Stimulated activated naive CD8-positive, alpha-beta T cell treated with anti-CD3 and anti-CD28 coated beads, Interleukin-15, Interleukin-2, amounts not matched to agents 100 ng/mL and 50 ng/mL, for 24 hours (primary cell): Measurements from ENCODE around the gene TNRC6A.
"Not testable (repeated sequence)": the region's sequence is repeated elsewhere in the genome, so short reads cannot be mapped to it uniquely, and the experiment has no call there.

ENCODE experiments used
- H3K27ac Mint-ChIP-seq: one replicate; pipeline ENCODE4 v1.8.0; 2021; ENCODE audit warnings: mild to moderate bottlenecking, mixed read lengths
- H3K27me3 Mint-ChIP-seq: one replicate; pipeline ENCODE4 v1.8.0; 2021; ENCODE audit warnings: mixed read lengths
- H3K36me3 Mint-ChIP-seq: one replicate; pipeline ENCODE4 v1.8.0; 2021; ENCODE audit warnings: low read depth, mixed read lengths
- H3K4me1 Mint-ChIP-seq: one replicate; pipeline ENCODE4 v1.8.0; 2021; ENCODE audit warnings: low read depth, mixed read lengths
- H3K4me3 Mint-ChIP-seq: one replicate; pipeline ENCODE4 v1.8.0; 2021; ENCODE audit warnings: mild to moderate bottlenecking, mixed read lengths
- H3K9me3 Mint-ChIP-seq: one replicate; pipeline ENCODE4 v1.8.0; 2021; ENCODE audit warnings: mixed read lengths

Gene TNRC6A

DNA sequence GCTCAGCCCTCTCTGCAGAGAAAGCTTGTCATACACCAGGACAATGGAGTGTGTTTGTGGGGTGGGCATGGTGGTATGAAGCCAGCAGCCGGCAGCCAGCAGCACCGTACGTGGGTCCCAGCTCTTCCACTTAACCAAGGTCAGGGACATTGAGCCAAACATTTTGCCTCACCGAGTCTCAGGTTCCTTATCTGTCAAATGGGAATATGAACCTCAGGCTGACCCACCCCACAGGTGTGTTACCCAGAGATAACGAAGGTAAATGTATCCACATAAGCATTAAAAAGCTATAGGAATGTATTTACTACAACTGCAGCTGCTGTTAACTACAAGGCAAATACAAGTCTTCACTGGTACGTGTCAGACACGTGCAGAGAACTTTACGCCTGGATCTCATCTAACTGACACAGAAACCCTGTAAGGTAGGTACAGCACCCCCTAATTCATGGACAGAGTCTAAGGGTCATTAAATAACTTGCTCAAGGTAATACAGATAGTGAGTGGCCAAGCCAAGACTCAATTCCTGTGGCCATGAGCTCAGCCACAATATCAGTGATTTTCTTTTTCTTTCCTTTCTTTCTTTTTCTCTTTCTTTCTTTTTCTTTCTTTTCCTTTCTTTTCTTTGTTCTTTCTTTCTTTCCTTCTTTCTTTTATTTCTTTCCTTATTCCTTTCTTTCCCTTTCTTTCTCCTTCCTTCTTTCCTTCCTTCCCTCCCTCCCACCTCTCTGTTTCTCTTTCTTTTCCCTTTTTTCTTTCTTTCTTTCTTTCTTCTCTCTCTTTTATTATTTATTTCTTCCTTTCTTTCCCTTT, 117.3 kb downstream of the TNRC6A start:
- no peak overlapping the region for H3K4me3 Mint-ChIP-seq
- peaks cover 10% of the 10 kb centered on the region for H3K4me1 Mint-ChIP-seq
- H3K27me3 Mint-ChIP-seq, result no peaks in the 10 kb centered on the region
- H3K36me3 Mint-ChIP-seq, result no peaks in the 10 kb centered on the region
- no peaks in the 10 kb centered on the region for H3K9me3 Mint-ChIP-seq
- no peak overlapping the region for H3K27ac Mint-ChIP-seq

DNA sequence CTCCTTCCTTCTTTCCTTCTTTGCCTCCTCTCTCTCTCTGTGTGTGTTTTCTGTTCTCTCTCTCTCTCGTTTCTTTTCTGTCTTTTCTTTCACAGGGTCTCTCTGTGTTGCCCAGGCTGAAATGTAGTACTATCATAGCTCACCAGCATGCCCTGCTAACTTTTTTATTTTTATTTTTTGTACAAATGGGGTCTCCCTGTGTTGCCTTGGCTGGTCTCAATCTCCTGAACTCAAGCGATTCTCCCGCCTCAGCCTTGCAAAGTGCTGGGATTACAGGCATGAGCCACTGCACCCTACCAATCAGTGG, 117.9 kb downstream of the TNRC6A start:
- Mint-ChIP-seq H3K4me1 (peaks cover 13% of the 10 kb centered on the region), H3K4me3 (no peak overlapping the region), H3K27me3 (no peaks in the 10 kb centered on the region), H3K36me3 (no peaks in the 10 kb centered on the region), H3K27ac (no peak overlapping the region), H3K9me3 (no peaks in the 10 kb centered on the region)

DNA sequence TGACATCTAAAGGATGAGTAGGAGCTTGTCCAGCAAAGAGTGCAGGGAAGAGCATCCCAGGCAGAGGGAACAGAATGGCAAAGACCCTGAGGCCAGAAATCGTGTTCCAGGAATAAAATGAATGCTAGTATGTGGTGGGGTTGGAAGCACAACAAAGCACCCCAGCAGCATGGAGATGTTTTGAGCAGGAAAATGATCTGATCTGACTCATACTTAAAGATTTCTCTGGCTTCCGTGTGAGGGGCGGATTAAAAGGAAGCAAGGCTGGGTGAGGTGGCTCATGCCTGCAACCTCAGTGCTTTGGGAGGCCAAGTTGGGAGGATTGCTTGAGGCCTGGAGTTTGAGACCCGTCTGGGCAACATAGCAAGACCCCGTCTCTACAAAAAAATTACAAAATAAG, 118.6 kb downstream of the TNRC6A start:
- no peaks in the 10 kb centered on the region for H3K27me3 Mint-ChIP-seq
- H3K4me1 Mint-ChIP-seq, result peaks cover 13% of the 10 kb centered on the region

DNA sequence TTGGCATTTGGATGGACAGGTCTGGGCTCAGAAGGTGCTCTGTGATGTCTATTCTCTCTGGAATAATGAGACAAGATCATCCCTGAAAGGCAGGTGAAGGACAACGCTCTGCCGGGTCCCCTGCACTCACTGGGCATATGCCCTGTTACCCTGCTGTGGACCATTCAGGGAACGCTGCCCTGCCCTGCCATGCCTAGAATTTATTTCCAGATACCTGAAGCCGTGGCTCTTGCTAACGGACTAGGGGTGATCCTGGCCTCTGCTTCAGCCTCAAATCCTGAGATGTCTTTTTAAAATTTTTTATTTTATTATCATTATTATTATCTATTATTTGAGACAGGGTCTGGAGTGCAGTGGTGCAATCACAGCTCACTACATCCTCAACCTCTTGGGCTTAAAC, 120.2 kb downstream of the TNRC6A start:
- H3K27ac Mint-ChIP-seq, result no peak overlapping the region
- peaks cover 13% of the 10 kb centered on the region for H3K4me1 Mint-ChIP-seq
- no peaks in the 10 kb centered on the region for H3K9me3 Mint-ChIP-seq
- H3K36me3 Mint-ChIP-seq, result no peaks in the 10 kb centered on the region
- no peak overlapping the region for H3K4me3 Mint-ChIP-seq
- no peaks in the 10 kb centered on the region for H3K27me3 Mint-ChIP-seq

More for the DNA sequence above, 118.6 kb downstream of the TNRC6A start:
- no peak overlapping the region for H3K4me3 Mint-ChIP-seq
- H3K9me3 Mint-ChIP-seq, result no peaks in the 10 kb centered on the region
- H3K27ac Mint-ChIP-seq, result no peak overlapping the region
- no peaks in the 10 kb centered on the region for H3K36me3 Mint-ChIP-seq

DNA sequence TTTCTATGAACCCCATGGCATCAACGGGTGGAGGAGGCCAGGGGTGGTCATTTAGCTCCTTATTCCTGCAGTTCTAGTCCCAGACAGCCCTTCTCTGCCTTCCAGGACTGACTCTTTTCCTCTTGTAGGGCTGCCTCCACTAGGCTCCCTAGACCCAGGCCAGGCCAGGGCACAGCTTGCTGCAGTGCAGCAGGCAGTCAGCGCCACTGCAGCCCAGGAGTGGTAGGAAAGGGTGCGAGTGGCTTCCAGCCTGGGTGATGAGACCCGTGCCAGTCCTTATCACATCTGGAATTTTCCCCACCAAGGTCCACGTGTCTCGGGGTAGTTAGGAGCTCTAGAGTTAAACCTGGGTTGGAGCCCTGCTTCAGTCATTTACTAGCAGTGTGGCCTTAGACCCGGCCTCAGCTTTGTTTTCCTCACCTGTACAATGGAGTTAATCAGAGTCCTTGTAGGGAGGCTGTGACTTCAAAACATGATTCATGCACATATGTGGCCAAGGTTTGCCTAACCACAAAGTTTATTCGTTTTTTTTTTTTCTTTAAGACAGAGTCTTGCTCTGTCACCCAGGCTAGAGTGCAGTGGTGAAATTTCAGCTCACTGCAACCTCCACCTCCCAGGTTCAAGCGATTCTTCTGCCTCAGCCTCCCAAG, 121.0 kb downstream of the TNRC6A start:
- Mint-ChIP-seq H3K27ac (no peak overlapping the region), H3K4me3 (no peak overlapping the region), H3K4me1 (peaks cover 13% of the 10 kb centered on the region), H3K27me3 (peaks cover 4% of the 10 kb centered on the region), H3K9me3 (no peaks in the 10 kb centered on the region), H3K36me3 (no peaks in the 10 kb centered on the region)

DNA sequence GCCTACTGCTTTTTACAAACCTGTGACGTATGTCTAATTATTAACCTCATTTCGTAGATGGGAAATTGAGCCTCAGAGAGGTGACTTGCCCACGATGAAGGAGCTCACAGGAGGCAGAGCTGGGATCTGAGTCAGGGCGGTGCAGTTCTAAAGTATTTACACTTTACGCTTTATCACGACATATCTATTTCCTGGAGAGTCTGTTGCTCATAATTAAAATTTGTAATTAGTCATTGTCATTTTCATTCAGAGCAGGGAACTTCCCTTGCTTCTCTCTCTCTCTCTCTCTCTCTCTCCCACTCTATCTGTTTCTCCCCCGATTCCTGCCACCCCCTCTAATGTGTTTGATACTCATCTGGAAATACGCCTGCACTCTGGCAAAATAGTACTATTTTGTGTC, 122.2 kb downstream of the TNRC6A start:
- no peak overlapping the region for H3K4me3 Mint-ChIP-seq
- H3K4me1 Mint-ChIP-seq, result peaks cover 13% of the 10 kb centered on the region
- peaks cover 4% of the 10 kb centered on the region for H3K27me3 Mint-ChIP-seq
- H3K27ac Mint-ChIP-seq, result no peak overlapping the region
- H3K9me3 Mint-ChIP-seq, result no peaks in the 10 kb centered on the region
- H3K36me3 Mint-ChIP-seq, result no peaks in the 10 kb centered on the region

DNA sequence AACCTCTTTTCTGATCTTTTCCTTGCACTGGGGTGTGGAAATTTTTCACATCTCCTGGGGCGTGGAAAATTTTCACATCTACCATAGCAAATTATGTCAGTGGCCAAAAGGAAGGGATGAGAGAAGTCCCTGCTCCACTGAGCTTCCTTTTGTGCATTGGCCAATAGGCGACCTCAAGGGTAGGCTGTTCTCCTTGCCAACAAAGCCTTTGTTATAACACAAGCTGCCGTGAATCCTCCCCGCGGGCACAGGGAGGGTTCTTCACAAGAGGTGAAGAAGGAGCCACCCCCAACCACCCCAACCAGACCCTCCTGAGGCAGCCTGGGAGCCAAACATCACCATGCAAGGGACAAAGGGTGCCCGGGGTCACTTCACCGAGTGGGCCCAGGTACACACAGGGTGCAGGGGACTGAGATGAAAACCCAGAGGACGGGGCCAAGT, 122.8 kb downstream of the TNRC6A start:
- Mint-ChIP-seq H3K9me3 (no peaks in the 10 kb centered on the region), H3K4me3 (no peak overlapping the region), H3K27me3 (peaks cover 5% of the 10 kb centered on the region), H3K4me1 (peaks cover 13% of the 10 kb centered on the region), H3K27ac (no peak overlapping the region), H3K36me3 (no peaks in the 10 kb centered on the region)

DNA sequence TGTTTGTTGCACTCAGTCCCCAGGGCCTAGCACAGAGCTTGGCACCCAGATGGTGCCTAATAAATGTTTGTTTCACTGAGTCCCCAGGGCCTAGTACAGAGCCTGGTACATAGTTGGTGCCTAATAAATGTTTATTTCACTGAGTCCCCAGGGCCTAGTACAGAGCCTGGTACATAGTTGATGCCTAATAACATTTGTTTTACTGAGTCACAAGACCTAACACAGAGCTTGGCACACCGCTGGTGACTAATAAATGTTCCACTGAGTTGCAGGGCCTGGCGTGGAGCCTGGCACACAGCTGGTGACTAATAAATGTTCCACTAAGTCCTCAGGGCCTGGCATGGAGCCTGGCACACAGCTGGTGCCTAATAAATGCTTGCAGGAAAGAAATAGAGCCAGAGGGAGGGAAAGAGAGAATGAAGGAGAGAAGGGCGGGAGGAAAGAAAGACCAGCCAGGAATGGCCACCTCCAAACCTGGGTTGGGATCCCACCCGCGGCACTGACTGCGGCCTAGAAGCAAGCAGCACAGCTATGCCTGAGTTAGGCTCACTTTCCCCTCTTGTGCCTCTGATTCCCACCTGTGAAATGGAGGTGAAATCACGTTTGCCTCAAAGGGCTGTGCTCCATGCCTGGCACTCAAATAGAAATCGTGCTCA, 123.8 kb downstream of the TNRC6A start:
- Mint-ChIP-seq H3K9me3 (no peaks in the 10 kb centered on the region), H3K4me3 (no peak overlapping the region), H3K27ac (no peak overlapping the region), H3K4me1 (peaks cover 13% of the 10 kb centered on the region), H3K36me3 (no peaks in the 10 kb centered on the region), H3K27me3 (peaks cover 13% of the 10 kb centered on the region)

DNA sequence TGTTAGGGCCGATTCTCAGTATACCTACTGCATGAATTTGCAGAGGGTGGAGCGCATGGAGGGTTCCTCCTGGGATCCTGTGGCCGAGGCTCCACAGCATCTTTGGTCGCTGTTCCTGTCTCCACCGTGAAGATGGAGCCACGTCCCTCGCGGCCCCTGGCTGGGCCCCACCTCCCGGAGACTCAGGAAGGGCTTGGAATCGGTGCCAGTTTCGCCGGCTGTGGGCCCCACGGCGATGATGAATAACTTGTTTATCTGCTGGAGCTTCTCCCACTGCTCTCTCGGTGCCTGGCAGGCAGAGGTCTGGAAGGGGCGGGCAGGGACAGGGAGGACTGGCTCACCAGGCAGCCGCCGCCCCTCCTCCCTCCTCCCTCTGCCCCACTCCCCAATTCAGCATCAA, 124.4 kb downstream of the TNRC6A start:
- Mint-ChIP-seq H3K36me3 (no peaks in the 10 kb centered on the region), H3K4me3 (no peak overlapping the region), H3K9me3 (no peaks in the 10 kb centered on the region), H3K4me1 (peaks cover 13% of the 10 kb centered on the region), H3K27ac (no peak overlapping the region), H3K27me3 (peaks cover 18% of the 10 kb centered on the region)

DNA sequence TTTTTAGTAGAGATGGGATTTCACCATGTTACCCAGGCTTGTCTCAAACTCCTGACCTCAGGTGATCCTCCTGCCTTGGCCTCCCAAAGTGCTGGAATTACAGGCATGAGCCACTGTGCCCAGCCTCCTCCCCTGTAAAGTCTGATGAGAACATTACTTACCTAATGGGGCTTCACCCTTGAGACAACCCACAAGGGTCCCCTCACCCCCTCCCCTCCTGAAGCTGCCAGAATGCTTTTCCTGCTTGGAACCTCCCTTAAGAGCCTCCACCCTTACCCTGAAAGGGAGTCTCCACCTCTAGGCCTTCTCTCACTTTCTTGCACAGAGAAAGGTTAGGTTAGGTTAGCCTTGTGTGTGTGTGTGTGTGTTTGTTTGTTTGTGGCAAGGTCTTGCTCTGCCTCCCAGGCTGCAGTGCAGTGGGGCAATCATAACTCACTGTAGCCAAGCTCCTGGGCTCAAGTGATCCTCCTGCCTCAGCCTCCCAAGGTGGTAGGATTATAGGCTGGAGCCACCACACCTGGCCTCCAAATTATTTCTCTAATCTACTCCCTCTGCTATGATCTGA, 125.2 kb downstream of the TNRC6A start:
- H3K27me3 Mint-ChIP-seq, result peaks cover 21% of the 10 kb centered on the region
- no peaks in the 10 kb centered on the region for H3K36me3 Mint-ChIP-seq
- peaks cover 13% of the 10 kb centered on the region for H3K4me1 Mint-ChIP-seq
- H3K4me3 Mint-ChIP-seq, result no peak overlapping the region
- H3K9me3 Mint-ChIP-seq, result no peaks in the 10 kb centered on the region
- H3K27ac Mint-ChIP-seq, result no peak overlapping the region

DNA sequence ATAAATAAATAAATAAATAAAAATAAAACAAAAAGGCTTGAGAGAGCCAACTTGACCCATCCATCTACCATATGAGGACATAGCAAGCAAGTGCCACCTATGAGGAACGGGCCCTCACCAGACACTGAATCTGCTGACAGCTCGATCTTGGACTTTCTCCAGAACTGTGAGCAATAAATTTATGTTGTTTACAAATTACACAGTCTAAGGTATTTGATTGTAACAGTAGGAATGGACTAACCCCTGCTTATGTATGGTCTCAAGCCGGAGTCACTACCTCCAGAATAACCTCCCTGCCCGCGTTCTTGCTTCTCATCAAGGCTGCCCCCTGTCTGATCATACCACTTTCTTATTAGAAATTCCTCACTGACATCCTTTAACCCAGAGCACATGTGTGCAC, 126.2 kb downstream of the TNRC6A start:
- Mint-ChIP-seq H3K27me3 (peaks cover 21% of the 10 kb centered on the region), H3K4me1 (peaks cover 8% of the 10 kb centered on the region), H3K9me3 (no peaks in the 10 kb centered on the region), H3K36me3 (no peaks in the 10 kb centered on the region), H3K4me3 (no peak overlapping the region), H3K27ac (no peak overlapping the region)

DNA sequence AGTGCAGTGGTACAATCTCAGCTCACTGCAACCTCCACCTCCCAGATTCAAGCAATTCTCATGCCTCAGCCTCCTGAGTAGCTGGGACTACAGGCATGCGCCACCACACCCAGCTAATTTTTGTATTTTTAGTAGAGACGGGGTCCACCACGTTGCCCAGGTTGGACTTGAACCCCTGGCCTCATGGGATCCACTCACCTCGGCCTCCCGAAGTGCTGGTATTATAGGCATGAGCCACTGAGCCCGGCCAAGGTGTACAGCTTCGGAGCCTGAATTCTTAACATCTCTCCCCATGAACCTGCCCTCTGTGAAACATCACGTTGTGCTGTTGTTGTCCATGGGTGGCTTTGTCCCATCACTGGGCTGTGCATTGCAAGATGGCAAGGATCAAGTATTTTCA, 127.4 kb downstream of the TNRC6A start:
- peaks cover 21% of the 10 kb centered on the region for H3K27me3 Mint-ChIP-seq
- H3K36me3 Mint-ChIP-seq, H3K4me3 Mint-ChIP-seq, H3K9me3 Mint-ChIP-seq, H3K4me1 Mint-ChIP-seq, H3K27ac Mint-ChIP-seq: not testable (repeated sequence)

DNA sequence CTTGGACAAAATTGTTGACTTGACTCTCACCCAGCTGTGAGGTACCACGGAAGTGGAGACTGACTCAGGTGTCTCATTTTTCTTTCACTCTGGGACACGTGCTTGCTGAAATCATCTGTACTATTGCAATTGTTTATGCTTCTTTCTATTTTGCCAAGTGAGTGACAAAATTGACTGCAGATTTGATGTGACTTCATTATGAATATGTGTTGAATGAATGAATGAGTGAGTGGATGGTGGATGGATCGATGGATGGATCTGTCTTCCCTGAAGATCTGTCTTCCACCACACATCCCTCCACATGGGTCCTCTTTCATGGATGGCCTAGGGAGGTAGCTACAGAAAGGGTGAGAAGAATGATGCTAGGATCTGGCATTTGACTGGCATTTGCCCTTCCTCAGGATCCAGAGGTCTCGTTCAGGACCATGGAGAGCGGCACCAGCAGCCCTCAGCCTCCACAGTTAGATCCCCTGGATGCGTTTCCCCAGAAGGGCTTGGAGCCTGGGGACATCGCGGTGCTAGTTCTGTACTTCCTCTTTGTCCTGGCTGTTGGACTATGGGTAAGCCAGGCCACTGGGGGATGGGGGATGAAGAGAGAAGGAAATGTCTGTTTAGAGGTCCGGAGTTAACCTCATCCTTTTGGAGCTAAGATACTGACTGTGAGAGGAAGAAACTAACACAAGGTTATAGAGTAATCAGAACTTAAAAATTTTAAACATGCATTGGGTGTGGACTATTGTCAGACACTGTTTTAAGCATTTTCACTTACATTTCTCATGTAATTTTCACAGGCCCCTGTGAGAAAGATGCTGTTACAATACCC, 129.0 kb downstream of the TNRC6A start:
- H3K9me3 Mint-ChIP-seq, result no peaks in the 10 kb centered on the region
- H3K36me3 Mint-ChIP-seq, result no peaks in the 10 kb centered on the region
- H3K4me1 Mint-ChIP-seq, result no peaks in the 10 kb centered on the region
- H3K27me3 Mint-ChIP-seq, result peaks cover 21% of the 10 kb centered on the region
- no peak overlapping the region for H3K4me3 Mint-ChIP-seq
- no peak overlapping the region for H3K27ac Mint-ChIP-seq

DNA sequence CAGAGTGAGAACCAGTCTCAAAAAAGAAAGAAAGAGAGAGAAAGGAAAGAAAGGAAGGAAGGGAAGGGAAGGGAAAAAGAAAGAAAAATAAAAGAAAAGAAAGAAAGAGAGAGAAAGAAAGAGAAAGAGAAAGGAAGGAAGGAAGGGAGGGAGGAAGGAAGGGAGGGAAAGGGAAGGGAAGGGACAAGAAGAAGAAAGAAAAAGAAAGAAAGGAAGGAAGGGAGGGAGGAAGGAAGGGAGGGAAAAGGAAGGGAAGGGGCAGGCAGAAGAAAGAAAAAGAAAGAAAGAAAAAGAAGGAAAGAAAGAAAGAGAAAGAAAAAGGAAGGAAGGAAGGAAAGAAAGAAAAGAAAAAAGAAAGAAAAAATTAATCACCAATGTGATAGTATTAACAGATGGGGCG, 132.0 kb downstream of the TNRC6A start:
- no peak overlapping the region for H3K27ac Mint-ChIP-seq
- peaks cover 21% of the 10 kb centered on the region for H3K27me3 Mint-ChIP-seq
- no peaks in the 10 kb centered on the region for H3K4me1 Mint-ChIP-seq
- H3K9me3 Mint-ChIP-seq, result peaks cover 12% of the 10 kb centered on the region
- no peaks in the 10 kb centered on the region for H3K36me3 Mint-ChIP-seq
- H3K4me3 Mint-ChIP-seq, result no peak overlapping the region
